GM19397 (cell line): ENCODE data around the gene PKD2.
"Not testable (repeated sequence)": the region's sequence is repeated elsewhere in the genome, so short reads cannot be mapped to it uniquely, and the experiment has no call there.

Source experiments
- ATAC-seq: cut with Tn5 transposase; IDR thresholded peaks from one replicate; pipeline ENCODE4 v1.9.1; 2021; ENCODE audit warnings: mild to moderate bottlenecking, moderate library complexity; ENCODE audit not compliant: unreplicated experiment

The PKD2 gene

GRCh38 chr4:87985887-87986200, 21.6 kb upstream of the PKD2 start:
- no peak for ATAC-seq

GRCh38 chr4:87986508-87986907, 20.9 kb upstream of the PKD2 start:
- ATAC-seq, result no peak

- ATAC-seq, result no peak
Observed at GRCh38 chr4:87989765-87990164, 17.7 kb upstream of the PKD2 start.

GRCh38 chr4:87995435-87995834, 12.0 kb upstream of the PKD2 start:
- no peak for ATAC-seq

GRCh38 chr4:87999191-87999691, 8.2 kb upstream of the PKD2 start:
- ATAC-seq, result not testable (repeated sequence)

GRCh38 chr4:88001871-88002270, 5.6 kb upstream of the PKD2 start:
- no peak for ATAC-seq

- no peak for ATAC-seq
Observed at GRCh38 chr4:88002786-88003185, 4.6 kb upstream of the PKD2 start.

GRCh38 chr4:88003261-88003660, 4.2 kb upstream of the PKD2 start:
- ATAC-seq, result no peak

GRCh38 chr4:88005076-88005475, 2.4 kb upstream of the PKD2 start:
- ATAC-seq, result no peak

- ATAC-seq, result no peak
Observed at GRCh38 chr4:88005946-88006345, 1.5 kb upstream of the PKD2 start.

- no peak for ATAC-seq
Observed at GRCh38 chr4:88006956-88007303, 505 bp upstream of the PKD2 start.

- peak; percentile 39 for ATAC-seq
Observed at GRCh38 chr4:88008122-88008742, 797 bp downstream of the PKD2 start.

GRCh38 chr4:88008743-88009171, 1.3 kb downstream of the PKD2 start:
- no peak for ATAC-seq

- ATAC-seq, result no peak
Observed at GRCh38 chr4:88009871-88010270, 2.4 kb downstream of the PKD2 start.

- ATAC-seq, result no peak
Observed at GRCh38 chr4:88010966-88011365, 3.5 kb downstream of the PKD2 start.

GRCh38 chr4:88012647-88013046, 5.2 kb downstream of the PKD2 start:
- ATAC-seq, result peak; percentile 36

GRCh38 chr4:88014386-88014905, 7.0 kb downstream of the PKD2 start:
- ATAC-seq, result no peak

- ATAC-seq, result no peak
Observed at GRCh38 chr4:88015659-88016295, 8.3 kb downstream of the PKD2 start.

- no peak for ATAC-seq
Observed at GRCh38 chr4:88017516-88018297, 10.3 kb downstream of the PKD2 start.

GRCh38 chr4:88018466-88018865, 11.0 kb downstream of the PKD2 start:
- no peak for ATAC-seq

- no peak for ATAC-seq
Observed at GRCh38 chr4:88021824-88022223, 14.4 kb downstream of the PKD2 start.

GRCh38 chr4:88022289-88022688, 14.9 kb downstream of the PKD2 start:
- no peak for ATAC-seq
